M059J (cell line): ENCODE measurements around the gene SMC6. TPM values are rescaled to one million over a fixed set of nuclear protein-coding genes. Genes with fewer than 3 reads are reported as not detected.

Experiments
- DNase-seq: peaks from one replicate; pipeline ENCODE4 v3.0.0-alpha.2; 2012; ENCODE audit warnings: low read depth
- total RNA-seq: library from RNA; depleted of rRNA; stranded (reverse); fragments of >200 nt; shearing (Covaris generic); gene quantifications from 2 replicates; pipeline ENCODE4 v1.2.3, GENCODE V29; 2014

SMC6 gene
- total RNA-seq, 1 experiment from 2014 or later, result 12.5 TPM

DNA sequence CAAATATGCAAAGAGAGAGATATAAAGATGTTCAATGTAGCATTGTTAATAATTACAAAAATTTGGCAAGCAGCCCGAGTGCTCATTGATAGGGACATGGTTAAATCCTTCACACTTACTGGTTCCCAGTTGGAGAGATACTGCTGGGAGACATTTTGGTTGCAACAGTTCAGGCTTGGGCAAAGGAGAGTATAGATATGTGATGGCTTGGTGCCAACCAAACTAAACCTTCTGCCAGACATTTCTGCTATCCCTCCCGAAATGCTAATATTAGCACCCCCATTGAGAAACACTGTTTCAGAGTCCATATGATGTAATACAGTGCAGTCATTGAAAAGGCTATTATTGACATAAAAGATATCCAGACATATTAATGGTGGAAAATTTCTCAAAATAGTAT is 11.8 kb upstream of the SMC6 start:
- DNase-seq, result no peak

DNA sequence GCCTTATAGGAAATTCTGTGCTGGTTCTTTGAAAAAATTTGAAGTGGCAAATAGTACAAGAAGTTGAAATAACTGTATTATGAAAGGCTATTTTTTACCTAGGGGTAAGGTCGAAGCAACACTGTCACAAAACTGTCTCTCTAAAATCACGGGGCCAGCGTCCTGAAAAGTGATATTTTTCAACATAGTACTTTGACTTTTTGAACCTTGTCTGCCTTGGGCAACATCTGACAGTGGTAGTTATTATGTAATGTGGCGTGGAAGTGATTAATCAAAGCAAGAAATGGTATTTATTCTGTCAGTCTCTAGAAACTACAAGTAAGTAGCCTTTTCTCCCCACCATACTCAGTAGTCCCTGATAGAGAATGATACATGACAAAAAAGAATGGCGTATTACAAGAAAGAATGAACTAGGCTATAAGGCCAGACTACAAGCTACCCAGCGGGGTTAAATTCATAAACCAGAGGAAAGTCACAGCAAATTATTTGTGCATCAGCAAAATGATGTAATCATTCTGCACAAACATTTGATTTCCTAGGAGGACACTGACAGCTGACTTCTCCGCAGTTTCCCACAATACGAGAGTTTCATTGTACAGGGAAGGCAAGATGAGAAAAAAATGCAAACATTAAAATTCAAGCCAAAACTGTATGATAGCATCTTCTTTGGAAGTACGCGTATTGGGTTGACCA is 10.2 kb upstream of the SMC6 start:
- DNase-seq, result no peak

DNA sequence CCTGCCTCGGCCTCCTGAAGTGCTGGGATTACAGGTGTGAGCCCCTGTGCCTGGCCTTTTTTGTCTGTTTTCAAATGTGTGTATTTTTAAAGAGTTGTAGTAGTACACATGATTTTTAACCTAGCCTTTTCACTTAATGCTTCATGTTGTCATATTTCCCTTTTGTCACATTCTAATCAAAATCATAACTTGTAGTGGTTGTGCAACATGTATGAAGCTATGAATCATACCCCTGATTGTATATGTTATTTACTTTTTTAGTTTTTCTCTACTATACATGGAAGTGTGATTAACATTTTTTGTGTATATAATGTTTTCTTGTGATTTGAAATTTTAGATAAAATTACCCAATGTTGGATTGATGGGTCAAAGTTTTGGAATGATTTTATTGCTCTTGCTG is 8.8 kb upstream of the SMC6 start:
- DNase-seq, result no peak

DNA sequence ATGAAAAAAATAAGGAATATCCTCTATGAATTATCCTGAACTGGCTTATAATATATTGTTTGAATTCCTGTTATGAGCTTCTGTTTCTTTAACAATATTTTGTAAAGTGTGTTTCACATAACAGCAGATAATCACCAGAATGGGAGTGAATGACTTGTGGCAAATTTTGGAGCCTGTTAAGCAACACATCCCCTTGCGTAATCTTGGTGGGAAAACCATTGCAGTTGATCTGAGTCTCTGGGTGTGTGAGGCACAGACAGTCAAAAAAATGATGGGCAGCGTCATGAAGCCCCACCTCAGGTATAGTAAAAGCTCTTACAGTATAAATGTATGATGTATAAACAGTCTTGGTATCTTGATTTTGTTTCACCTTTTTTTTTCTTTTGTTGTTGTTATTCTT is 6.2 kb upstream of the SMC6 start:
- DNase-seq, result no peak

DNA sequence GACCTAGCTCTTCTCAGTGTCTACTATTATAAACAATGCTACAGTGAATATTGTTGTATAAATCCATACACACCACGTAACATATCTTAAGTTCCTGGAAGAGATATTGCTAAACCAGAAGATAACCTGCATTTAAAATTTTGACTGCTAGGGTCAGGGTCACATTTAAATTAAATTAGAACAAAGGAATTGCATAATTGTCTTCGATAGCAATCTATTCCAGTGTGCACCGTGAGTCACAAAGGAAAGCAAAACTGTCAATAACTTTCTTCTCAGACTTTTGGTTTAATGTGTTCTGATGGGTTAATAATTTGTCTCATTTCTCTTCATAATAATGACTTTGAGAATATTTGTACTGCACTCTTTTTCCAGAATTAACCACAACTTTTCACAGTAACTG is 4.5 kb upstream of the SMC6 start:
- DNase-seq, result no peak

DNA sequence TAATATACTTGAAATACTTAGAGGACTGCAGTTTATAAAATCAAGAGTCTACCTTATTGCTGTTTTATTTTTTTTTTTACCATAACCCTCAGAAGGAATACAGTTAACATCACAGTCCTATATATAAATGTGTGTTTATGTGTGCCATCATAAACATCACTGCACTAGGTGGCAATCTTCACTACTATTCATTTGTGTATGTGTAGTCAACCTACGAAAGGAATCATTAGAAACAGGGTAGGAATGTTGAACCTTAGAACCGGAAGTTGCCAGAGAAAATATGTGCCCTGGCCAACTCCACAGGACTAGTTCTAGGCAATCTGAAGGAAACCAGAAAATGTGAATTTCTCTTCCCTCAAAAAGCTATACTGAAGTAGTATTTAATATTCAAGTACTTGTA is 3.7 kb upstream of the SMC6 start:
- peak; percentile 41 for DNase-seq

DNA sequence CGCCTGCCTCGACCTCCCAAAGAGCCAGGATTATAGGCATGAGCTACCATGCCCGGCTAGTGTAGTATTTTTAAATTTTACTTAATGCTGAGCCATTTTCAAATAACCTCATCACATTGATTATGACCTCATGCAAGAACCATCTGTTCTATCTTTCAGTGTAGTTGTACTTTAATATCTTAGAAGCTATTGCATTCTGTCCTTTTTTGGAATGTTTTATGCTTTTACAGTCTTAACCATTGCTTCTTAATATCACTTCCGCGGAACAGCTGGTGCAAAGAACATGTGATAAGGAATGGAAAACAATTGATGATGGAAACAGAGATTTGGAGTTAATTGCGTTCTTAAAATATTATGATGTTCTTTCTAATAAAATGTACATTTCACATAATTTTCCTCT is 3.1 kb upstream of the SMC6 start:
- no peak for DNase-seq

DNA sequence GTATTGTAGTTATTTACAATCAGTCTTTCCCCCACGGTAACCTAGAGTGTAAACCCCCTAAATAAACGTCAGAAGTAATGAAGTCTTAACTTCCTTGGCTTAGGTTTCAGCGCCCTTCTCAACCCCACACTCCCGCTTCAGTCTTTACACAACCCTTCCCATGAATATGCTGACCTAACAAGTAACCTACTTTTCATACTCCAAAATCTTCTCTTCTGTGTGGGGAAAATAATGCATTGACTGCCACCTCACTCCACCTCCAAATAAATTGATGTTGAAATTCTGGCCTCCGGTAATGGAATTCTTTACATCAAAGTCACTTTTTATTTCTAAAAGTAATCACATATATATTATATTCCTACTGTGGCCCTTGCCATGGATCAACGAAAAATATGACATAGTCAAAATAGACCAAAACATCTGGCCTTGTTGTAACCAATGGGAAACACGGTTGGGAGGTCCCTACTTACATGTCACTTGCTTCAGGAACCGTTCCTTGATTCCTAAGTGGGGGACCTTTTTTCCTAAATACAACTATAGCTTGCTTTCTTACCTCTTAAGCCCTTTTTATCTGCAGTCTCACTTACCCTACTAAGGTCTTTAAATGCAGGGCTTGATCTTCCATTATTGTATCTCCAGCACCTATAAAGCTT is 1.3 kb upstream of the SMC6 start:
- peak; percentile 12 for DNase-seq

DNA sequence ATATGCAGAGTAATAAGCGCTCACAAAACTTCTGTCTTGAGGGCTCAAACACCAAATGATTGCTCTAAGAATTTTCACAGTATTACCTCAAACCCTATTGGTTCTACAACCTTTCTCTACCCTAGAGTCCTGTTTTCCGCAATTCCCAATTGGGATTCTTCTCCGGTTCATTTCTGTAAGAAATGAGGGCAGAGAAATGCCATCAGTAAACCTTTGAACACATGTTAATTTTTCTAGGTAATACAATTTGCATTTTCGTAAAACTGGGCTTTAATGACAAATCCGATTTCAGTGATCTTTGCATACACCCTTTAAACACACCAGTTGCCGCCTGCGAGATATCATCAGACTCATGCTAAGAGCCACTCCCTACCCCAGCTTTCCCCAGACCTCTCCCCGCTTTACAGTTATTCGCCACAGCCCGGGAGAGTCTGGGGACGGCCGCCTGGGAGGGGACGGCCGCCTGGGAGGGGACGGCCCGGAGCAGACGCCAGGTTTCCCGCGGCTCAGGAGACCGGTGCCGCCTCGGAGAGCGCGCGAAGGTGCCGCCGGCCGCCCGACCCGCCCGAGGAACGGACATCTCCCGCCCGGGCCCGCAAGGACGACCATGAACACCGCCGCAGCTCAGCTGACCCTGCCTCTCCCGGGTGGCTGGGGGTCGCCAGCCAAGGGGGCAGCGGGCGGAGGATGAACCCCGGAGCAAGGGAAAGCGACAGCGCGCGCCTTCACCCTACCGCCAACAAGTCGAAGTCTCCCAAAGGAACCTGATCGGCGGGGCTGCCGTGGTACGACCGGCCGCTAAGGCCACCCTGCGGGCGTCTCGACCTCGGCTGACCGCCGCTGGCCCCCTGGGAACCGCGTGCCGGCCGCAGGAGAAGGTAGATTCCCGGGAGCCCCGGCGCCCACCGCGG is 463 bp downstream of the SMC6 start:
- DNase-seq, result peak; percentile 67

DNA sequence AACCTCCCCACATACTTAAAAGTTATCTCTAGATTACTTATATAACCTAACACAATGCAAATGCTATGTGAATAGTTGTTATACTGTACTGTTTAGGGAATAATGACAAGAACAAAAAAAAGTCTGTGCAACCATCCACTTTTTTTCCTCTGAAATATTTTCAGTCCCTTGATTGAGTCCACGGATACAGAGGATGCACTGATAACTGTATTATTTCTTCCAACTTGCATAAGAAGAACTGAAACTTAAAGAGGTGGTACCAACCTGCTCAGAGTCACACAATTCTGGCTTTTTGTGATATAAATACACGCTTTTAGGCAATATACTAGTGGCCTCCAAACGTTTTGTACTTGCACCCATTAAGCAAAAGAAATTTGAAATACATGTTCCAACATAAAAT is 1.4 kb downstream of the SMC6 start:
- DNase-seq, result no peak

DNA sequence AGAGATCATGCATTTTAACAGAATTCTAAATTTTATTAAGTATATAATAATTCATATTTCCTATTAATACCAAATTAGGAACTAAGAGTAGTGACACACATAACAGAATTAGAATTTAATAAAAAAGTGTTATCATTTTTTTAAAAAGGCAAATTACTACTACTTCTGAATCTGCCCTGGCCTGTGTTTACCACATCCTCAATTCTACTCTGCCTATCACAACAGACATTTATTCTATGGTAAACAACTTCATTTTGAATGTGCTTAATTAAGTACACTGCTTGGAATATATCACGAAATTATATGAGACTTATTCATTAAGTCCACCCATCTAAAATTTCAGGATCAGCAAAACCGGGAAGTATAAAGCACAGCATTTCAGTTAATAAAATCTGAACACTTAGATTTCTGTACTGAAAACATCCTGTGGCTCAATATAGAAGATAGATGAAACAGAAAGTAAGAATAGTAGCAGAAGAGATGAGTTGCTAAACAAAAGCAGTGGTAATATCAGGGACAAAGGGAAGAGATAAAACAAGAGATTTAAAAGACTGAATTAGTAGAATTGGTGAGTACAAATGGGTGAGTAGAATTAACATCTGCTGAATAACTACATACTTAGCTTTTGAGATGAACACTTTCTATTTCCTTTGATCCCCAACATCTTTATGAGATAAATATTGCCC is 3.7 kb downstream of the SMC6 start:
- no peak for DNase-seq

DNA sequence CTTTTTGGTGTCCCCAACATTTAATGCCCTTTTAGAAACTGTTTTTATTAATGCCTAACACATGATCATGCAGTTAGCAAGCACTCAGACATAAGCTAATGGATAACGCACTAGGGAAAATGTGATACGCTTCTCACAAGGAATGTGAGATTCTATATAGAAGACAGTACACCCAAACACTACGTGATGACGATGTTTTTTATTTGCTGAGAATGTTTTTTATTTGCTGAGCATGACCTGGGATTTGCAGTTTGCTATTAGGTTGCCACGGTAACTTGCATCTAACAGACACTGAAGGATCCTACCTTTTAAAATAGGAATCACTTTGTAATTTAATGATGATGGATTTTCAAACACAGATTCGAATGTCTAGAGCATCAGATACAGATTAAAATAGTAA is 4.9 kb downstream of the SMC6 start:
- peak; percentile 18 for DNase-seq

DNA sequence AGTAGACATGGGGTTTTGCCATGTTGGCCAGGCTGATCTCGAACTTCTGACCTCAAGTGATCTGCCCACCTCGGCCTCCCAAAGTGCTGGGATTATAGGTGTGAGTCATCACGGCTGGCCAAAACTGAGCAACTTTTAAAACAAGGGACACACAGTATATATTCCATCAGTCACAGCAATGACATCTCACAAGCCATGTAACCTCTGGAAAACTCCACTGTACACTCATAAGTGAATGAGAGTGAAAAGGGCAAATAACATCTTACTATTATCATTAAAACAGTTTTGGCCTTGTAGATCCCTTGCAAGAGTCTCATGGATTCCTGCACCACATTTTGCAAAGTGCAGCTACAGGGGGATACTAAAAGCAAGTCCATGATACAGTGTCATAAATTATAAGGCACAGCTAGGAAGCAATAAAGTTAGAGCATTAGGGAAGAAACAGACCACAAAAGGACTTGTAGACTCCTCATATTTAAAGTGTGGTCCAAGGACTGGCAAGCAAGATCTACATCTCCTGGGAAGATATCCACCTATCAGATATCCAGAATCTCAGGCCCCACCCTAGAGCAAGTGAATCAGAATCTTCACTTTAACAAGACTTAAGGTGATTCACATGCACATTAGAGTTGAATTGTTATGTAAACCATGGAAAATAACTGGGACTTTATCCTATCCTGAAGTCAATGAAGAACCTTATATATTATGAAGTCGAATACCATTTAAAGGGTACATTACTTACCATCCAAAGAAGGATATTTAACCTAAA is 5.7 kb downstream of the SMC6 start:
- peak; percentile 86 for DNase-seq

DNA sequence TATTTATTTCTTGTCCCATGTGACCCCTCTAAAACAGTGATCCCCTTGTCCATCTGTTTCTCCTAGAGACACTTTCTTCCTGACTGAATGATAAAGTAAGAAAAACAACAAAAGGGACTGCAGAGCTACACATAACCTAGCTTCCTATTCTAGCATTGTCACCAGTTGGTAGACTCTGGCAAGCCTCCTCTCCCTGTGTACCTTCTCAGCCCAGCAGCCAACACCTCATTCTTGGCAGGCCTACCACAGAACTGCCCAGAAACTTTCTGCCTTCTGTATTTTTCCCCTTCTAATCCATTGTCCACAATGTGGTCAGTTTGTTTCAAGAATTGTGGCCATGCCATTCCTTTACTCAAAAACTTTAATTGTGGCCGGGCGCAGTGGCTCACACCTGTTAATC is 13.4 kb downstream of the SMC6 start:
- DNase-seq, result no peak

DNA sequence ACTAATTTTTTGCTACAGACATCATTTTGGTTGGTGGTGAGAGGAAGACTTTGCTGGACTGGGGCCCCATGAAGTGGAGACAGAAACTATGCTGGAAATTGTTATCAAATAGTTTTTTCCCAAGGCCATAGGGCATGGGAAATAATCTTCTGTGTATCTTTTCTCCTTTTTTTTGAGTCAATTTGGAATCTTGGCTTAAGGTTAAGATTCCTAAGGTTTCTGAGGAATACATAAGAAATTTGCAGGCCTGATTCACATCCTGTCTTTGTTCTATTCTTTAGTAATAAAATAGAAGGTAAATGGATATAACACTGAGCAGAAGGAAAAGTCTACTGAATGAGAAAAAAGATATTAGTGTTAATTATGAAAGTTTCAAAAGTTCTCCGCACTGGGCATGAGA is 16.6 kb downstream of the SMC6 start:
- peak; percentile 38 for DNase-seq

DNA sequence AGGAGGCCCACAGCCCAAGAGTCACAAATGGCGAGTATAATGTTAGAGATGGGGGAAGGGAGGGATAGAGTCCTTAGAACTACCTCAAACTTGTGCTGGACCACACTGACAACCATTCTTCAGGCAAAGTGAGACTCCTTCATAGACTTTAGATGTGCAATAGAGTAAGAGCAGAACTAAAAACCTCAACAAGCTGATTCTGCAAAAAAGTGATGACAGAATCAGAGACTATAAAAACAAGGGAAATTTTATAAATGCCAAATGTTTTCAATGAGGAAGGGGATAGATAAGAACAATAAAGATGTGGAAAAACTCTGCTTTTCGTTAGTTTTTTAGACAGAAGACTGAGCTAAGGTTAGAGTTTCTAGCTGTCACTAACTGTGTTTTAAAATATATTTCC is 17.7 kb downstream of the SMC6 start:
- DNase-seq, result no peak

DNA sequence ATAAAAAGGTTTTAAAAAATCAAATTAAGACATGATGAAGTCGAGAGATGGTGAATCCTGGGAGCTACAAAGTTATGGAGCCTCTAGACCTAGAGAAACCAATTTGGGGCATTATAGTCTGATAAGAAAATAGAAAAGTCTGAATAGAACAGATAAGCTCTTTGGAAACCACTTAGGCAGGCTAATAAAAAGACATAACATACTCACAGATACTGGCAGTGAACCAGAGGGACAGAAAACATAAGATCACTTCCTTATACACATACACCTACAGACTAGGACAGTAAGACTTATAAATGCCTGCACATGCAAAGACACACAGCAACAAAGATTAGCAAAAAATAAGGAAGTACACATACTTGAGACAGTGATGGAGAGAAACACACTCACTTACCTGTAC is 20.0 kb downstream of the SMC6 start:
- no peak for DNase-seq

DNA sequence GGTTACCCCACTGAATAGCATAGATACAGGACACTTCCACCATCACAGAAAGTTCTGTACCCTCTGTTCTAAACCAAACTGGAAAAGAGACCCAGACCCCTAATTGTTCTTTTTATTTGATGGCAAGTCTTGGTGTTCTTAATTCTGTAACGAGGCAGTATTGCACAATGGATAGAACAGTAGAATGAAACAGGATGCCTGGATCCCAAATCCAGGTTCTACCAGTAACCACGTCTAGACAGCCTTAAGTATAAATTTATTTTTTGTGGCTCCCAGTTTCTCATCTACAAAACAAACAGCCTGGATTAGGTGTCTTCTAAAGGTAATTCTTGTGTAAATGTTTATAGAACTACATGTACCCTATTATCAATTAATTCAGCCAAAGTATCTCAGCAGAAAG is 23.7 kb downstream of the SMC6 start:
- DNase-seq, result no peak

DNA sequence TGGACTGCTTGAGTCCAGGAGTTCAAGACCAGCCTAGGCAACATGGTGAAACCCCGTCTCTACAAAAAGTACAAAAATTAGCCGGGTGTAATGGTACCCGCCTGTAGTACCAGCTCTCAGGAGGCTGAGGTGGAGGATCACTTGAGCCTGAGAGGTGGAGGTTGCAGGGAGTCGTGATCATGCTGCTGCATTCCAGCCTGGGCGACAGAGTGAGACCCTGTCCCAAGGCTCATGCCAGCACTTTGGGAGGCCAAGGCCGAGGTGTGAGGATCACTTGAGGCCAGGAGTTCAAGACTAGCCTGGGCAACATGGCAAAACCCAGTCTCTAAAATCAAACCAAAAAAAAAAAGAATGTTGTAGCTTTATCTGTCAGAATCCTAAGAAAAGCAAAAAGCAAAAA is 25.4 kb downstream of the SMC6 start:
- no peak for DNase-seq

DNA sequence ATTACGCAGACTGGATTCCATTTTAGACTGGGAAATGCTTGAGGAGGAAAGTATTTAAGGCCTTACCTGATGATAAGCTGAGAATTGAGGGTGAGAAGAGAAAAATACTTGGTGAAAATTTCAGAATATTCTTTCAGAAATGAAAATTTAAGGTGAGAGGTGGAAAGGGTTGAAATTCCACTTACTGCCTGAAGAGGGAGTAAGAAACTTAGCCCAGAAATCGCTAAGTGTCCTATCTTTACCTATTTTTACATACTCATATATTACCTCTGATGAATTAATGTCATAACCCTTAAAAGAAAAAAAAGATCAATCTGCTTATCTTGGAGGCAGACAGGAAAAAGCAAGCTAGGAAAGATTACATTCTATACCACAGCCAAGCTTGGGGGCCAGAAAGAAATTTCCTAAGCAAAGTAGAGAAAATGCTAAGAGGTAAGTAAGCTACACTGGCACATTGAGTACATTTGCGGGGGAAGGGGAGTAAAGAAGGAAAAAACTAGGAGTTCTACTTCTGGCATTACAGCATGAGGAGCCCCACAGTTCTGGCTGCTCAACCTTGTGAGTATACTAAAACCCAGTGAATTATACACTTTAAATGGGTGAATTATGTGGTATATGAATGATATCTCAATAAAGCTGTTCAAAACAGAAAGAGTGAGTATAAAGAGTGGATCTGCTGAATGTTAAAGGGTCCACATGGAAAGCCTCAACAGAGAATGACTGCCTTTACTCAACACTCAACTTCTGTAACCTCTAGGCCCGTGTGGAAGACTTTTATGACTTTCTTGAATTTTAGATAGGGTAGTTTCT is 33.8 kb downstream of the SMC6 start:
- no peak for DNase-seq

DNA sequence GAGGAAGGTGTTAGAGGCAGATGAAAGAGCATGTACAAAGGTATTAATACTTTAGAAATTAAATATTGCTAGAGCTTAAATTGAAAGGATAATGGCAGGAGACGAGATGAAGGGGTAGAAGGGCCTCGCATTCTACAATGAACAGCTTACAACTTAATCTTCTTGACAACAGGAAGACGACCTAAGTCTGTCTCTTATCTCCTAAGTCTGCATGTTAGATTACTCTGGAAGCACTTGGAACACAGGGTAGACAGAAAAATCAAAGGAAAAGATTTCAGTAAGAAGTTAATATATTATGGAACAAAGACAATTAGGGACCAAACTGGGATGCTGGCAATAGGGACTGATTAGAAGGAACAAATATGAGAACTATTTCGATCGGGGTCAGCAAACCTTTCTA is 34.9 kb downstream of the SMC6 start:
- DNase-seq, result no peak
